Brain microvascular endothelial cell (primary cell): ENCODE measurements around the gene KRTAP10-2.
"Not testable (repeated sequence)": the region's sequence is repeated elsewhere in the genome, so short reads cannot be mapped to it uniquely, and the experiment has no call there.

Experiments used
- DNase-seq: peaks from one replicate; pipeline ENCODE4 v3.0.0-alpha.2; 2020
- H3K27ac ChIP-seq: fragments of 250-450 bp; sonication (Bioruptor Pico); 2 replicates; pipeline ENCODE4 v1.5.1; 2020; ENCODE audit warnings: mild to moderate bottlenecking, moderate library complexity
- H3K27me3 ChIP-seq: fragments of 250-450 bp; sonication (Bioruptor Pico); replicated peaks from 2 replicates; pipeline ENCODE4 v1.5.1; 2020; ENCODE audit warnings: mild to moderate bottlenecking
- H3K36me3 ChIP-seq: fragments of 250-450 bp; sonication (Bioruptor Pico); replicated peaks from 2 replicates; pipeline ENCODE4 v1.5.1; 2020; ENCODE audit warnings: mild to moderate bottlenecking
- H3K4me3 ChIP-seq: 2 replicates; pipeline ENCODE4 v1.5.1; 2011; ENCODE audit warnings: low read depth, mild to moderate bottlenecking, control low read depth, low read length, moderate library complexity
- CTCF ChIP-seq: IDR thresholded peaks from 2 replicates; pipeline ENCODE4 v1.5.1; 2011; ENCODE audit warnings: low read depth, mild to moderate bottlenecking, moderate library complexity, low read length, control low read depth, inconsistent platforms; ENCODE audit errors: missing control alignments
- in situ Hi-C: cut with HindIII; loops from 2 replicates; pipeline ENCODE4 v1.10.0; 2017; ENCODE audit warnings: low sequenced_read_pairs, low pct_ligation_motif_present

The KRTAP10-2 gene

GRCh38 chr21:44558695-44559094 is 7.4 kb upstream of the KRTAP10-2 start, which contains the start of gene KRTAP10-3:
KRTAP10-3 (minus strand) TSS chr21:44558795; CDS start chr21:44558715, 80 bp downstream.
- no peak for TF ChIP-seq CTCF
- no peak within 1 kb of the TSS for H3K27ac ChIP-seq
- in situ Hi-C loops: no loop called here
- H3K4me3 ChIP-seq: no peak within 1 kb of the TSS
- H3K27me3 ChIP-seq: peaks cover 12% of the 10 kb centered on the region
- H3K36me3 ChIP-seq: no peaks in the 10 kb centered on the region
- DNase-seq: no peak

GRCh38 chr21:44558329-44558675 is 7.0 kb upstream of the KRTAP10-2 start:
- H3K27ac ChIP-seq, DNase-seq, H3K4me3 ChIP-seq, H3K36me3 ChIP-seq, in situ Hi-C loops: not testable (repeated sequence)
- H3K27me3 ChIP-seq: peaks cover 12% of the 10 kb centered on the region

GRCh38 chr21:44557491-44558328 is 6.4 kb upstream of the KRTAP10-2 start:
- TF ChIP-seq CTCF: no peak
- H3K27me3 ChIP-seq: peaks cover 12% of the 10 kb centered on the region
- H3K36me3 ChIP-seq: no peaks in the 10 kb centered on the region
- DNase-seq: no peak
- in situ Hi-C loops: no loop called here
- H3K27ac ChIP-seq: no peak overlapping the region
- no peak overlapping the region for H3K4me3 ChIP-seq

GRCh38 chr21:44556879-44557278 is 5.6 kb upstream of the KRTAP10-2 start:
- no peak for TF ChIP-seq CTCF
- Histone ChIP-seq H3K36me3 (no peaks in the 10 kb centered on the region), H3K4me3 (no peak overlapping the region), H3K27ac (no peak overlapping the region), H3K27me3 (peaks cover 12% of the 10 kb centered on the region)
- no peak for DNase-seq
- in situ Hi-C loops: no loop called here

- H3K4me3 ChIP-seq: no peak overlapping the region
- no peak overlapping the region for H3K27ac ChIP-seq
- TF ChIP-seq CTCF: no peak
- no peak for DNase-seq
- no peaks in the 10 kb centered on the region for H3K36me3 ChIP-seq
- H3K27me3 ChIP-seq: peaks cover 12% of the 10 kb centered on the region
- in situ Hi-C loops: no loop called here
These were observed 4.0 kb upstream of the KRTAP10-2 start for GRCh38 chr21:44555200-44555875.

- Histone ChIP-seq H3K27me3 (peaks cover 15% of the 10 kb centered on the region), H3K27ac (no peak overlapping the region), H3K4me3 (no peak overlapping the region), H3K36me3 (no peaks in the 10 kb centered on the region)
- TF ChIP-seq CTCF: no peak
- in situ Hi-C loops: no loop called here
- no peak for DNase-seq
These were observed 1.4 kb upstream of the KRTAP10-2 start for GRCh38 chr21:44552681-44553080.
